Activated naive CD4-positive, alpha-beta T cell treated with anti-CD3 and anti-CD28 coated beads, Interleukin-2, amount 10 ng/mL, durations not matched to agents 5 hours and 36 hours (primary cell): ENCODE measurements around the gene RIMBP2. TPM values are rescaled to one million over a fixed set of nuclear protein-coding genes. Genes with fewer than 3 reads are reported as not detected.

ENCODE experiments used
- total RNA-seq, 2 experiments: library from RNA; stranded (reverse); gene quantifications; one replicate each; pipeline ENCODE4 v1.2.3, GENCODE V29; 2021

RIMBP2 gene
- under 1 TPM in 1 of 2 experiments, not detected in 1; 0.18 TPM for total RNA-seq

DNA sequence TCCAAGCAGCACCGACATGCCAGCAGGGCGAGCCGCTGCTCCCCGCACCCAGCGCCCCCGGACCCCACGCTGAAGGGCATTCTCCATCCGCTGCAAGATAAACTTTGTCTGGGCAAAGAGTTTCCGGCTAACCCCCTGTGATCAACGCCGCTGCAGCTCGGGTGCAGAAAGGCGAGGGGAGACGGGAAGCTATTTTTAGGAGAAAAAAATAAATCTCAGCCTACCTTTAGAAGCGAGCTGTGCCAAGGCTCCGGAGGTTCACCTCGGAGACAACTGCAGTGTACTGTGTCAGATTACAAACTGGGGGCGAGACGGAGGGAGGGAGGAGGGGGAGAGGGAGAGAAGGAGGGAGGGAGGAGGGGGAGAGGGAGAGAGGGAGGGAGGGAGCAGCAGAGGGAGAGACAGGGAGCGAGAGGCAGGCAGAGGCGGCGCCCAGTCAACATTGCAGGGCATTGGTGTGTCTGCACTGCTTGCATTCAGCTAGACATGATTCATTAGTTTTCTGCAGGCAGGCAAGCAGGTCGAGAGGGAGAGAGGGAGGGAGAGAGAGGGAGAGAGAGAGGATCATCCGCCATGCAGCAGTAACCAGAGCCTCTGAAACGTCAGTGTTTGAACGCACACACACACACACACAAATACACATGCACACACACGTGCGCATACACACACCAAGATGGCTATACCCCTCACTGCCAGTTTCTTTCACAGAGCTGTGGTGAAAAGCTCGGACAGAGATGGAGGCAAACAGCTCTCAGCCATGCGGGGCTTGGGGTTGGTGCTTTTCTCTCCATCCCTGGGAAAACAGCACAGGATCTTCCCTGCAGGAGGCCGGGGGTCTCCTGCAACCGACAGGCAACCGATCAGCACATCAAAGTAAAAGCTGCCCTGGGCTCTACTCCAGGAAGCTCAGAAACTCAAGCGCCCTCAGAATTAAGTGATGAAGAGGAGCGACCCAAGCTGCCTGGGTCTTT is at the start of gene RIMBP2:
Gene RIMBP2 (minus strand): TSS at position 302 of the 971 bp plus-strand sequence. CDS start 237,286 bp downstream, outside the sequence.

Other genes starting within 250 kb of the RIMBP2 start
- 10 to 100 TPM; 28.9 to 30.9 TPM for gene STX2, start 123.0 kb upstream of the RIMBP2 start, total RNA-seq
- 100 to 1,000 TPM; 845 to 890 TPM for gene RAN, start 155.8 kb upstream of the RIMBP2 start, total RNA-seq
- gene ADGRD1, start 237.6 kb upstream of the RIMBP2 start, total RNA-seq = not detected